ENCODE results near the gene B3GALT2.

DNA sequence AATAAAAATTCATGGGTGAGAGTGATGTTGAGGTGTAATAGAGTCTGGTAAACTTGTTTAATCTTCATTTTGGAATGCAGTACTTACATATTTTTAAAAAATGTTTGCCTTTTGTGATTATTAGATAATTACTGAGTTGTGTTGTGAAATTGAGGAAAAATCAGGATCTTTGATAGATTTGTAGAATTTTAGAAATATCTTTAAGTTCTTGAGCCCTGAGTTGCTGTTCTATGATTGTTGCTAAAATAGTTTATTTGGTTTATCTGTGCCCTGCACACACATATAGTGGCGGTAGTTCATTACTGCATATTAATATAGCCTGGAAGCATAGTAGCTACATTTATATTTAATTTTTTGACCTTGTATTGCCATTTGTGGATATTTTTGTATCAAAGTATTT, 1.6 kb downstream of the B3GALT2 start:
- TF ChIP-seq POLR2A (IDR thresholded peaks at IDR 0.05; ENCODE audit: low read depth, low read length) (no peak), TAF1 (IDR thresholded peaks at IDR 0.05; ENCODE audit: borderline replicate concordance, low read depth, low read length) (no peak)

All from GM12892 (cell line).